Breast epithelium (tissue), 4 donors: ENCODE measurements around the gene DNAJC3. TPM values are rescaled to one million over a fixed set of nuclear protein-coding genes. Genes with fewer than 3 reads are reported as not detected.

Experiments used
- DNase-seq, 2 donors: peaks; one replicate each; pipeline ENCODE4 v3.0.0-alpha.2; 2019; ENCODE audit warnings: low spot score in 2 of 2
- H3K27ac ChIP-seq, 2 donors: fragments of 200-600 bp; sonication (generic) in 1 of 2; one replicate each; pipeline ENCODE4 v1.5.1; 2016 to 2019; ENCODE audit warnings: mild to moderate bottlenecking in 1 of 2
- H3K27me3 ChIP-seq, 2 donors: fragments of 200-600 bp; sonication (generic) in 1 of 2; one replicate each; pipeline versions ENCODE4 v1.5.1 to v1.6.0; 2017 to 2019; ENCODE audit warnings: control low read depth in 1 of 2, mild to moderate bottlenecking in 1 of 2
- H3K36me3 ChIP-seq: fragments of 200-600 bp; one replicate; pipeline ENCODE4 v1.5.1; 2019
- H3K4me1 ChIP-seq, 2 donors: fragments of 200-600 bp; sonication (generic); one replicate each; pipeline ENCODE4 v1.5.1; 2016 to 2019; ENCODE audit warnings: control low read depth in 1 of 2
- H3K4me3 ChIP-seq, 3 donors: fragments of 200-600 bp; sonication (generic); 1 replicate in 2 of 3; 2 replicates in 1 of 3; pipeline ENCODE4 v1.5.1; 2016 to 2019; ENCODE audit warnings: mild to moderate bottlenecking in 3 of 3, moderate library complexity in 2 of 3
- H3K9me3 ChIP-seq, 2 donors: fragments of 200-600 bp; sonication (generic) in 1 of 2; one replicate each; pipeline ENCODE4 v1.5.1; 2016 to 2019; ENCODE audit warnings: control low read depth in 1 of 2
- POLR2A ChIP-seq: fragments of 450-650 bp; IDR thresholded peaks from one replicate; pipeline ENCODE4 v1.6.1; 2016; ENCODE audit warnings: antibody characterized with exemption, mild to moderate bottlenecking, moderate library complexity
- POLR2AphosphoS5 ChIP-seq, 3 donors: sonication (generic); formaldehyde crosslinking; IDR thresholded peaks; one replicate each; pipeline ENCODE4 v1.6.1; 2017; ENCODE audit warnings: antibody characterized with exemption in 3 of 3
- intact Hi-C: fragments of 100-400 bp; cut with DNase I; formaldehyde crosslinking; loops from one replicate; pipeline ENCODE4 v1.15.1; 2023; ENCODE audit warnings: low total_unique reads
- total RNA-seq, 3 donors: library from RNA; depleted of rRNA; stranded (reverse); fragments of >200 nt; gene quantifications; one replicate each; pipeline ENCODE4 v1.1.0, GENCODE V29; 2016
- TF ChIP-seq, protein P1 (sequence below), 3 donors: fragments of 450-650 bp; IDR thresholded peaks; one replicate each; pipeline ENCODE4 v1.5.1; 2016 to 2017; ENCODE audit warnings: antibody characterized with exemption in 3 of 3, mild to moderate bottlenecking in 3 of 3, moderate library complexity in 3 of 3

DNAJC3 gene
- total RNA-seq, 3 donors from 2014 or later, result 44.3 to 62.3 (median 60.3) TPM

GRCh38 chr13:95671597-95671996, 5.3 kb upstream of the DNAJC3 start:
- H3K4me3 ChIP-seq, result no peak overlapping the region
- H3K27ac ChIP-seq, result no peak overlapping the region
- no peak for DNase-seq
- H3K9me3 ChIP-seq, result peaks cover 28 to 56% of the 10 kb centered on the region in 2 donors
- H3K36me3 ChIP-seq, result no peaks in the 10 kb centered on the region
- H3K27me3 ChIP-seq, result no peaks in the 10 kb centered on the region
- H3K4me1 ChIP-seq, result peaks cover 0 to 9% of the 10 kb centered on the region in 2 donors
- TF ChIP-seq POLR2AphosphoS5 (IDR thresholded peaks at IDR 0.05) (no peak), POLR2A (no peak)
- TF ChIP-seq, protein P1, sequence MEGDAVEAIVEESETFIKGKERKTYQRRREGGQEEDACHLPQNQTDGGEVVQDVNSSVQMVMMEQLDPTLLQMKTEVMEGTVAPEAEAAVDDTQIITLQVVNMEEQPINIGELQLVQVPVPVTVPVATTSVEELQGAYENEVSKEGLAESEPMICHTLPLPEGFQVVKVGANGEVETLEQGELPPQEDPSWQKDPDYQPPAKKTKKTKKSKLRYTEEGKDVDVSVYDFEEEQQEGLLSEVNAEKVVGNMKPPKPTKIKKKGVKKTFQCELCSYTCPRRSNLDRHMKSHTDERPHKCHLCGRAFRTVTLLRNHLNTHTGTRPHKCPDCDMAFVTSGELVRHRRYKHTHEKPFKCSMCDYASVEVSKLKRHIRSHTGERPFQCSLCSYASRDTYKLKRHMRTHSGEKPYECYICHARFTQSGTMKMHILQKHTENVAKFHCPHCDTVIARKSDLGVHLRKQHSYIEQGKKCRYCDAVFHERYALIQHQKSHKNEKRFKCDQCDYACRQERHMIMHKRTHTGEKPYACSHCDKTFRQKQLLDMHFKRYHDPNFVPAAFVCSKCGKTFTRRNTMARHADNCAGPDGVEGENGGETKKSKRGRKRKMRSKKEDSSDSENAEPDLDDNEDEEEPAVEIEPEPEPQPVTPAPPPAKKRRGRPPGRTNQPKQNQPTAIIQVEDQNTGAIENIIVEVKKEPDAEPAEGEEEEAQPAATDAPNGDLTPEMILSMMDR (IDR thresholded peaks at IDR 0.05), result no peak
- intact Hi-C loops, result no loop called here

GRCh38 chr13:95676105-95676761, 706 bp upstream of the DNAJC3 start:
- Histone ChIP-seq H3K4me3 (peak overlapping the region; percentile 78 to 94 (median 85)), H3K27me3 (no peaks in the 10 kb centered on the region), H3K9me3 (peaks cover 9 to 11% of the 10 kb centered on the region in 2 donors), H3K4me1 (peaks cover 0 to 13% of the 10 kb centered on the region in 2 donors), H3K27ac (peak overlapping the region; percentile 95 to 96), H3K36me3 (no peaks in the 10 kb centered on the region)
- intact Hi-C loops, result no loop called here
- TF ChIP-seq, protein P1 (IDR thresholded peaks at IDR 0.05), result no peak
- TF ChIP-seq POLR2A, result no peak
- no peak for TF ChIP-seq POLR2AphosphoS5 (IDR thresholded peaks at IDR 0.05)
- peak in 1 of 2 donors; percentile 25 for DNase-seq

GRCh38 chr13:95677564-95678266, 776 bp downstream of the DNAJC3 start:
- Histone ChIP-seq H3K4me3 (peak overlapping the region; percentile 78 to 94 (median 85)), H3K27me3 (no peaks in the 10 kb centered on the region), H3K36me3 (no peaks in the 10 kb centered on the region), H3K4me1 (peaks cover 0 to 20% of the 10 kb centered on the region in 2 donors), H3K27ac (peak overlapping the region; percentile 95 to 96), H3K9me3 (no peaks in the 10 kb centered on the region)
- intact Hi-C loops, result no loop called here
- TF ChIP-seq POLR2AphosphoS5 (IDR thresholded peaks at IDR 0.05) (no peak), POLR2A (no peak)
- TF ChIP-seq, protein P1 (IDR thresholded peaks at IDR 0.05), result no peak
- peak in 1 of 2 donors; percentile 44 for DNase-seq

DNA sequence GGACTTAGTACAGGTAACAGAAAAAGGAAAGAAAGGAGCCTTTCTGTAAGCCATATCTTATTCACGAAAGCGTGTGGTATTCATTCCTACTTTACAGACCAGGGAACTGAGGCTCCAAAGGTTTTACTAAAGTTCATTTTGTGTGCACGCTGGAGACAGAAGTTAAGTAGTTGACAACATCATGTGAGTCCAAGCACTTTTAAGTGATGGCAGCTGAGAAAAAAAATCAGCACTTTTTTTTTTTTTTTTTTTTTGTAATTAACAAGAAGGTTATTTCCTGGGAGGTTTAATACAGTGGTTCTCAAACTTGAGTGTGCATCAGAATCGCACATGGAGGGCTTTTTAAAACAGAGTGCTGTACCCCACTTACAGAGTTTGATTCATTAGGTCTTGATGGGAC, 2.0 kb downstream of the DNAJC3 start:
- intact Hi-C loops, result no loop called here
- Histone ChIP-seq H3K27me3 (no peaks in the 10 kb centered on the region), H3K4me3 (peak overlapping the region in 2 of 3 donors; percentile 78 to 85), H3K9me3 (no peaks in the 10 kb centered on the region), H3K4me1 (peaks cover 0 to 20% of the 10 kb centered on the region in 2 donors), H3K36me3 (no peaks in the 10 kb centered on the region), H3K27ac (no peak overlapping the region)
- DNase-seq, result no peak
- TF ChIP-seq, protein P1 (IDR thresholded peaks at IDR 0.05), result no peak
- TF ChIP-seq POLR2A (no peak), POLR2AphosphoS5 (IDR thresholded peaks at IDR 0.05) (no peak)

- Histone ChIP-seq H3K4me3 (no peak overlapping the region), H3K27me3 (no peaks in the 10 kb centered on the region), H3K4me1 (peaks cover 0 to 18% of the 10 kb centered on the region in 2 donors)
Measured at GRCh38 chr13:95679722-95680121, 2.8 kb downstream of the DNAJC3 start.

More at GRCh38 chr13:95679722-95680121, 2.8 kb downstream of the DNAJC3 start:
- TF ChIP-seq, protein P1 (IDR thresholded peaks at IDR 0.05), result no peak
- TF ChIP-seq POLR2A (no peak), POLR2AphosphoS5 (IDR thresholded peaks at IDR 0.05) (no peak)
- Histone ChIP-seq H3K27ac (no peak overlapping the region), H3K9me3 (no peaks in the 10 kb centered on the region), H3K36me3 (no peaks in the 10 kb centered on the region)
- intact Hi-C loops, result no loop called here
- no peak for DNase-seq
